HCT116 (cell line): Measurements from ENCODE around the gene SEC24D. TPM values are rescaled to one million over a fixed set of nuclear protein-coding genes. Genes with fewer than 3 reads are reported as not detected.

Source experiments
- total RNA-seq: library from RNA; stranded (reverse); gene quantifications from one replicate; pipeline ENCODE4 v1.2.1, GENCODE V29; 2021; ENCODE audit not compliant: unreplicated experiment

SEC24D gene
- total RNA-seq, 1 experiment from 2014 or later: 28.5 TPM

Other genes with a start within 250 kb of the SEC24D start
- gene METTL14, start 150.7 kb downstream of the SEC24D start, total RNA-seq: 53.8 TPM
- 0.93 TPM for gene SYNPO2, start 52.7 kb upstream of the SEC24D start, total RNA-seq